MCF 10A (cell line): ENCODE data around the gene BAZ2B. TPM values are rescaled to one million over a fixed set of nuclear protein-coding genes. Genes with fewer than 3 reads are reported as not detected.

Source experiments
- BruUV-seq: library from RNA; stranded (reverse); fragments of 400-500 nt; replicated peaks from 2 replicates; lab custom pipeline; 2021; lab: Mats Ljungman, UMichigan
- CTCF ChIA-PET: fragments of 300-600 bp; sonication (Branson Sonifier 250); formaldehyde crosslinking; extraction: SDS; loops from one replicate; lab custom pipeline; 2021; ENCODE audit warnings: antibody characterized with exemption, inconsistent platforms; lab: Yijun Ruan, JAX
- POLR2A ChIA-PET: fragments of 300-600, 350-650 bp; sonication (Branson Sonifier 250); formaldehyde crosslinking; extraction: SDS; loops from one replicate; lab custom pipeline; 2020; ENCODE audit warnings: antibody characterized with exemption, inconsistent platforms; lab: Yijun Ruan, JAX
- DNase-seq: peaks from one replicate; pipeline ENCODE4 v3.0.0-alpha.2; 2018; ENCODE audit not compliant: unreplicated experiment
- H3K27ac Mint-ChIP-seq: one replicate; pipeline ENCODE4 v1.8.0; 2022; ENCODE audit warnings: mild to moderate bottlenecking, low read depth, mixed read lengths; ENCODE audit not compliant: unreplicated experiment
- H3K27me3 Mint-ChIP-seq: one replicate; pipeline ENCODE4 v1.8.0; 2022; ENCODE audit warnings: mixed read lengths; ENCODE audit not compliant: insufficient read depth, unreplicated experiment
- H3K36me3 Mint-ChIP-seq: one replicate; pipeline ENCODE4 v1.8.0; 2022; ENCODE audit warnings: mild to moderate bottlenecking, moderate library complexity, mixed read lengths; ENCODE audit not compliant: insufficient read depth, unreplicated experiment
- H3K4me1 Mint-ChIP-seq: one replicate; pipeline ENCODE4 v1.8.0; 2022; ENCODE audit warnings: mixed read lengths; ENCODE audit not compliant: insufficient read depth, unreplicated experiment
- H3K4me3 Mint-ChIP-seq: one replicate; pipeline ENCODE4 v1.8.0; 2022; ENCODE audit warnings: mild to moderate bottlenecking, moderate library complexity, mixed read lengths; ENCODE audit not compliant: unreplicated experiment
- H3K9me3 Mint-ChIP-seq: one replicate; pipeline ENCODE4 v1.8.0; 2022; ENCODE audit warnings: mixed read lengths; ENCODE audit not compliant: unreplicated experiment
- CTCF ChIP-seq: fragments of 200-600 bp; IDR thresholded peaks from one replicate; pipeline ENCODE4 v1.8.0; 2022; ENCODE audit warnings: antibody characterized with exemption, mild to moderate bottlenecking; ENCODE audit not compliant: unreplicated experiment
- intact Hi-C: fragments of 100-400 bp; cut with micrococcal nuclease; formaldehyde crosslinking; loops from 2 replicates; pipeline ENCODE4 v1.14.1; 2022
- total RNA-seq: library from RNA; stranded (reverse); gene quantifications from 2 replicates; pipeline ENCODE4 v1.2.3, GENCODE V29; 2022

The BAZ2B gene
- total RNA-seq, 1 experiment from 2014 or later: 51.8 TPM

DNA sequence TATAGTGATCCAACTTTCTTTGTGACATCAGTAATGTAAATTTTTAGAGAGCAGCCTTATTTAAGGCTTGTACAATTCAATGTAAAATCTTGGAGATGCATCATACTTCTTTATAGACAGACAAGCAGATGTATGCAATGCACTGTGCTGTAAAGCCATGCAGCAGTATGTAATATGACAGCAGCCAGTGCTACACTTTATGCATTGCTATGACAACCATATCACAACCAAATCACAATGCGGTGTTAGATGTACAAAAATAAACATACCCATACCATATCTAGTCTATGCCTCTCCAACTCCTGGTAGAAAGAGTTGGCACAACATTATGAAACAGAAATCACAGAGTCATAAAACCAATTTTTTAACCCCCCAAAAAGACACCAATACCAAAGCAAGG lies 219.5 kb downstream of the BAZ2B start:
- Mint-ChIP-seq H3K4me1 (no peaks in the 10 kb centered on the region), H3K4me3 (no peak overlapping the region), H3K27ac (no peak overlapping the region), H3K27me3 (no peaks in the 10 kb centered on the region), H3K36me3 (peaks cover 23% of the 10 kb centered on the region), H3K9me3 (no peaks in the 10 kb centered on the region)
- BruUV-seq: no TSS peak
- CTCF ChIA-PET: no interaction called here
- no peak for DNase-seq
- POLR2A ChIA-PET: interaction anchor here (0.9 kb wide), 2 partner anchors 9 to 315 kb away, joined by 3 read pairs; partner anchors contain the start of gene MARCHF7
- TF ChIP-seq CTCF: no peak
- intact Hi-C loops: no loop called here

DNA sequence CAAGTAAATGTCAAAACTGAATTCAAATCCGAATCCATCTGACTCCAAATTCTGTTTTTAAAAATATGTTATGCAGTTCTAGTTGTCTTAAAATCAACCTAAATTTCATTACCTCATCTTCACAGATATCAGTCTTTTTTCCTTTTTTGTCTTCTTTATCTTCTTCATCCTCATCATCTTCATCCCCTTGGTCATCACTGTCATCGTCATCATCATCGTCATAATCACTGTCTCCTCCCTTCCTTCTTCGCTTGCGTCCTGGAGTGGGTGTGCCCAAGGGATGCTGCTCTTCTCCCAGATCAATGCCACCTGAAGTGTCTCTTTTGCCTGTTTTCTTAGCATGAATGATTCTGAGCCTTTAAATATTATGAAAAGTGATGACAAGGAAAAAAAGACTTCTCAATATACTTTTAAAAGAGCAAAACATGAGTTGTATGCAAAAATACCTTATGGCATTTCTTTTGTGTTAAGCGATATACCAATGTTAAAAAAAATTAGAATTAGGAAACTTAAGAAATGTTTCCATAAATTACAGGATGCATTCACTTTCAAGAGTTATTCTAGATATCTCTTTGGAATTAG lies 233.8 kb downstream of the BAZ2B start:
- DNase-seq: no peak
- Mint-ChIP-seq H3K4me1 (no peaks in the 10 kb centered on the region), H3K27me3 (no peaks in the 10 kb centered on the region), H3K36me3 (peaks cover 12% of the 10 kb centered on the region), H3K4me3 (no peak overlapping the region), H3K27ac (no peak overlapping the region), H3K9me3 (no peaks in the 10 kb centered on the region)
- ChIA-PET CTCF (no interaction called here), POLR2A (no interaction called here)
- no peak for TF ChIP-seq CTCF
- intact Hi-C loops: no loop called here
- no TSS peak for BruUV-seq

DNA sequence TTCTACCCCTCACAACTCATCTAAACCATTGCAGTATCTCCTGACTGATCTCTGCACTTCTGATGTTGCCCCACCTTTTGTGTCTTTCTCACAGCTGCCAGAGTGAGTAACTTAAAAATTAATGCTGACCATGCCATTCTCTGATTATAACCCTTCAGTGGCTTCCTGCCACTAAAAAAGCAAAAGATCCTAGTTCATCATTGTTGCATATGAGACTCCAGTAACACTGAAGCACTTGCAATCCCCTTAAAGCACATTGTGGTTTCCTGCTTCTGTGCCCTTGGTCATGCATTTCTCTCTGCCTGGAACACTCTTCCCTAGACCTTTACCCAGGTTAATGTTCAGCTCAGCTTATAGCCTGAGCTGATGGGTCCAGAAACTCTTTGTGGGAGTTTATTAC lies 234.8 kb downstream of the BAZ2B start:
- TF ChIP-seq CTCF: no peak
- Mint-ChIP-seq H3K4me1 (no peaks in the 10 kb centered on the region), H3K9me3 (no peaks in the 10 kb centered on the region), H3K4me3 (no peak overlapping the region), H3K27ac (no peak overlapping the region), H3K36me3 (peaks cover 12% of the 10 kb centered on the region), H3K27me3 (no peaks in the 10 kb centered on the region)
- no TSS peak for BruUV-seq
- ChIA-PET CTCF (no interaction called here), POLR2A (interaction anchor here (0.7 to 1.7 kb wide), 2 partner anchors 14 to 167 kb away, joined by 3 to 4 read pairs; no protein-coding TSS in a partner anchor)
- DNase-seq: no peak
- intact Hi-C loops: no loop called here

DNA sequence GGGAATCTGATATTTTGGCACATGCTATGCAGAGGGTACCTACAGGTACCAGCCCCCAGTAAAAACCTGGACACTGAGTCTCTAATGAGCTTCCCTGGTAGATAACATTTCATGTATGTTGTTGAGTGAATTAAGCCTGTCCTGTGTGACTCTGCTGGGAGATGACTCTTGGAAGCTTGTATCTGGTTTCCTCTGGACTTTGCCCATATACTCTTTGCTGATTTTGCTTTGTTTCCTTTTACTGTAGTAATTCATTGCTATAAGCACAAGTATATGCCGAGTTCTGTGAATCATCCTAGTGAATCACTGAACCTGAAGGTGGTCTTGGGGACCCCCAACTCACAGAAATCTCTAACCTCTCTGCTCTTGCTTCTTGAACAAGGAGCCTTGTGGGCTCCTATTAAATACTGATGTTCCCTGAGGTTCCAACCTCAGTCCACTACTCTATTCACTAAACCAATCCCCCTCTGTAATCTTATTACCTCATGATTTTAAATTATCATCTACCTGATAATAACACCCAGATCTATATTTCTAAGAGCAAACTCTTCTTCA lies 235.6 kb downstream of the BAZ2B start:
- DNase-seq: no peak
- H3K27ac Mint-ChIP-seq: no peak overlapping the region
- H3K4me1 Mint-ChIP-seq: no peaks in the 10 kb centered on the region
- no peak for TF ChIP-seq CTCF
- no peaks in the 10 kb centered on the region for H3K9me3 Mint-ChIP-seq
- intact Hi-C loops: no loop called here
- BruUV-seq: no TSS peak
- H3K4me3 Mint-ChIP-seq: no peak overlapping the region
- H3K36me3 Mint-ChIP-seq: peaks cover 9% of the 10 kb centered on the region
- POLR2A ChIA-PET: interaction anchor here (0.6 to 1.7 kb wide), 3 partner anchors 15 to 332 kb away, joined by 3 to 4 read pairs (median 4); partner anchors contain the start of gene MARCHF7
- H3K27me3 Mint-ChIP-seq: no peaks in the 10 kb centered on the region
- CTCF ChIA-PET: interaction anchor here (0.8 kb wide), 1 partner anchor 19 kb away, joined by 4 read pairs; no protein-coding TSS in a partner anchor
